Measurements from ENCODE around the gene PPP2R5C.

PPP2R5C gene

GRCh38 chr14:101821528-101821927 lies 60.0 kb downstream of the PPP2R5C start:
- H3K27me3 ChIP-seq (ENCODE audit: control insufficient read depth, low read length): no peaks in the 10 kb centered on the region
- peak overlapping the region; percentile 100 for H3K4me2 ChIP-seq (ENCODE audit: low read length)
- H3K4me3 ChIP-seq (ENCODE audit: low read length): peak overlapping the region; percentile 50
- H3K36me3 ChIP-seq (ENCODE audit: control insufficient read depth, low read length): peaks cover 57% of the 10 kb centered on the region
- H3K4me1 ChIP-seq (ENCODE audit: control insufficient read depth, low read length): peaks cover 95% of the 10 kb centered on the region
- no peaks in the 10 kb centered on the region for H3K9me2 ChIP-seq (replicated peaks; ENCODE audit: control insufficient read depth, low read length)
- H3F3A ChIP-seq (ENCODE audit: control insufficient read depth, insufficient read depth): peaks cover 43% of the 10 kb centered on the region
- no peaks in the 10 kb centered on the region for H4K20me1 ChIP-seq (ENCODE audit: control insufficient read depth, insufficient read depth, low read depth, low read length)
- H3K27ac ChIP-seq (ENCODE audit: low read depth, low read length): peak overlapping the region; percentile 58
- H3K9me3 ChIP-seq (ENCODE audit: control insufficient read depth, insufficient read depth, low read length): peaks cover 4% of the 10 kb centered on the region; the same call in 1 of the 2 replicates
- TF ChIP-seq EZH2phosphoT487 (IDR thresholded peaks at IDR 0.05; ENCODE audit: borderline replicate concordance, low read length): no peak
- no peak for TF ChIP-seq CTCF (IDR thresholded peaks at IDR 0.05; ENCODE audit: low read depth, low read length, poor library complexity, severe bottlenecking)
- peaks cover 98% of the 10 kb centered on the region for H3K79me2 ChIP-seq (ENCODE audit: control insufficient read depth, low read length)

- peaks cover 10% of the 10 kb centered on the region; the same call in 1 of the 2 replicates for H4K20me1 ChIP-seq (ENCODE audit: control insufficient read depth, insufficient read depth, low read depth, low read length)
- H3K79me2 ChIP-seq (ENCODE audit: control insufficient read depth, low read length): peaks cover 99% of the 10 kb centered on the region
- TF ChIP-seq CTCF (IDR thresholded peaks at IDR 0.05; ENCODE audit: low read depth, low read length, poor library complexity, severe bottlenecking): no peak
- TF ChIP-seq EZH2phosphoT487 (IDR thresholded peaks at IDR 0.05; ENCODE audit: borderline replicate concordance, low read length): no peak
- H3F3A ChIP-seq (ENCODE audit: control insufficient read depth, insufficient read depth): peaks cover 44% of the 10 kb centered on the region
- no peaks in the 10 kb centered on the region for H3K27me3 ChIP-seq (ENCODE audit: control insufficient read depth, low read length)
- peaks cover 4% of the 10 kb centered on the region; the same call in 1 of the 2 replicates for H3K9me3 ChIP-seq (ENCODE audit: control insufficient read depth, insufficient read depth, low read length)
- peak overlapping the region; percentile 100 for H3K27ac ChIP-seq (ENCODE audit: low read depth, low read length)
- H3K9me2 ChIP-seq (replicated peaks; ENCODE audit: control insufficient read depth, low read length): no peaks in the 10 kb centered on the region
- H3K4me3 ChIP-seq (ENCODE audit: low read length): peak overlapping the region; percentile 86
- H3K4me2 ChIP-seq (ENCODE audit: low read length): peak overlapping the region; percentile 100
- peaks cover 65% of the 10 kb centered on the region for H3K36me3 ChIP-seq (ENCODE audit: control insufficient read depth, low read length)
- H3K4me1 ChIP-seq (ENCODE audit: control insufficient read depth, low read length): peaks cover 98% of the 10 kb centered on the region
These were observed 61.6 kb downstream of the PPP2R5C start for GRCh38 chr14:101823066-101823465.

- peaks cover 12% of the 10 kb centered on the region; the same call in 1 of the 2 replicates for H4K20me1 ChIP-seq (ENCODE audit: control insufficient read depth, insufficient read depth, low read depth, low read length)
- no peaks in the 10 kb centered on the region for H3K9me2 ChIP-seq (replicated peaks; ENCODE audit: control insufficient read depth, low read length)
- peak overlapping the region; percentile 86 for H3K4me3 ChIP-seq (ENCODE audit: low read length)
- H3K9me3 ChIP-seq (ENCODE audit: control insufficient read depth, insufficient read depth, low read length): peaks cover 4% of the 10 kb centered on the region; the same call in 1 of the 2 replicates
- peak overlapping the region; percentile 100 for H3K27ac ChIP-seq (ENCODE audit: low read depth, low read length)
- peaks cover 46% of the 10 kb centered on the region for H3F3A ChIP-seq (ENCODE audit: control insufficient read depth, insufficient read depth)
- H3K79me2 ChIP-seq (ENCODE audit: control insufficient read depth, low read length): peaks cover 99% of the 10 kb centered on the region
- peak overlapping the region; percentile 100 for H3K4me2 ChIP-seq (ENCODE audit: low read length)
- H3K36me3 ChIP-seq (ENCODE audit: control insufficient read depth, low read length): peaks cover 70% of the 10 kb centered on the region
- no peaks in the 10 kb centered on the region for H3K27me3 ChIP-seq (ENCODE audit: control insufficient read depth, low read length)
- TF ChIP-seq CTCF (IDR thresholded peaks at IDR 0.05; ENCODE audit: low read depth, low read length, poor library complexity, severe bottlenecking): no peak
- H3K4me1 ChIP-seq (ENCODE audit: control insufficient read depth, low read length): peaks cover 93% of the 10 kb centered on the region
These were observed 62.1 kb downstream of the PPP2R5C start for GRCh38 chr14:101823511-101824120.

Data from DOHH2 (cell line).